Measurements from ENCODE around the gene ZNF319.

- TF ChIP-seq, protein P1, sequence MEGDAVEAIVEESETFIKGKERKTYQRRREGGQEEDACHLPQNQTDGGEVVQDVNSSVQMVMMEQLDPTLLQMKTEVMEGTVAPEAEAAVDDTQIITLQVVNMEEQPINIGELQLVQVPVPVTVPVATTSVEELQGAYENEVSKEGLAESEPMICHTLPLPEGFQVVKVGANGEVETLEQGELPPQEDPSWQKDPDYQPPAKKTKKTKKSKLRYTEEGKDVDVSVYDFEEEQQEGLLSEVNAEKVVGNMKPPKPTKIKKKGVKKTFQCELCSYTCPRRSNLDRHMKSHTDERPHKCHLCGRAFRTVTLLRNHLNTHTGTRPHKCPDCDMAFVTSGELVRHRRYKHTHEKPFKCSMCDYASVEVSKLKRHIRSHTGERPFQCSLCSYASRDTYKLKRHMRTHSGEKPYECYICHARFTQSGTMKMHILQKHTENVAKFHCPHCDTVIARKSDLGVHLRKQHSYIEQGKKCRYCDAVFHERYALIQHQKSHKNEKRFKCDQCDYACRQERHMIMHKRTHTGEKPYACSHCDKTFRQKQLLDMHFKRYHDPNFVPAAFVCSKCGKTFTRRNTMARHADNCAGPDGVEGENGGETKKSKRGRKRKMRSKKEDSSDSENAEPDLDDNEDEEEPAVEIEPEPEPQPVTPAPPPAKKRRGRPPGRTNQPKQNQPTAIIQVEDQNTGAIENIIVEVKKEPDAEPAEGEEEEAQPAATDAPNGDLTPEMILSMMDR (conservative IDR thresholded peaks at IDR 0.05; ENCODE audit: low read depth in 2 of 2): no peak
- TF ChIP-seq JUNB (IDR thresholded peaks at IDR 0.05; ENCODE audit: unreplicated experiment) (no peak), EZH2 (IDR thresholded peaks at IDR 0.05; ENCODE audit: low read depth, unreplicated experiment) (no peak), POLR2AphosphoS5 (IDR thresholded peaks at IDR 0.05; ENCODE audit: low read depth) (no peak), STAT1 (IDR thresholded peaks at IDR 0.05; ENCODE audit: unreplicated experiment) (no peak), CREB1 (CRISPR knock-in tag; IDR thresholded peaks at IDR 0.05; ENCODE audit: low read depth) (no peak), ZNF331 (CRISPR knock-in tag; IDR thresholded peaks at IDR 0.05; ENCODE audit: low read depth) (no peak)
- TF ChIP-seq, protein P2, sequence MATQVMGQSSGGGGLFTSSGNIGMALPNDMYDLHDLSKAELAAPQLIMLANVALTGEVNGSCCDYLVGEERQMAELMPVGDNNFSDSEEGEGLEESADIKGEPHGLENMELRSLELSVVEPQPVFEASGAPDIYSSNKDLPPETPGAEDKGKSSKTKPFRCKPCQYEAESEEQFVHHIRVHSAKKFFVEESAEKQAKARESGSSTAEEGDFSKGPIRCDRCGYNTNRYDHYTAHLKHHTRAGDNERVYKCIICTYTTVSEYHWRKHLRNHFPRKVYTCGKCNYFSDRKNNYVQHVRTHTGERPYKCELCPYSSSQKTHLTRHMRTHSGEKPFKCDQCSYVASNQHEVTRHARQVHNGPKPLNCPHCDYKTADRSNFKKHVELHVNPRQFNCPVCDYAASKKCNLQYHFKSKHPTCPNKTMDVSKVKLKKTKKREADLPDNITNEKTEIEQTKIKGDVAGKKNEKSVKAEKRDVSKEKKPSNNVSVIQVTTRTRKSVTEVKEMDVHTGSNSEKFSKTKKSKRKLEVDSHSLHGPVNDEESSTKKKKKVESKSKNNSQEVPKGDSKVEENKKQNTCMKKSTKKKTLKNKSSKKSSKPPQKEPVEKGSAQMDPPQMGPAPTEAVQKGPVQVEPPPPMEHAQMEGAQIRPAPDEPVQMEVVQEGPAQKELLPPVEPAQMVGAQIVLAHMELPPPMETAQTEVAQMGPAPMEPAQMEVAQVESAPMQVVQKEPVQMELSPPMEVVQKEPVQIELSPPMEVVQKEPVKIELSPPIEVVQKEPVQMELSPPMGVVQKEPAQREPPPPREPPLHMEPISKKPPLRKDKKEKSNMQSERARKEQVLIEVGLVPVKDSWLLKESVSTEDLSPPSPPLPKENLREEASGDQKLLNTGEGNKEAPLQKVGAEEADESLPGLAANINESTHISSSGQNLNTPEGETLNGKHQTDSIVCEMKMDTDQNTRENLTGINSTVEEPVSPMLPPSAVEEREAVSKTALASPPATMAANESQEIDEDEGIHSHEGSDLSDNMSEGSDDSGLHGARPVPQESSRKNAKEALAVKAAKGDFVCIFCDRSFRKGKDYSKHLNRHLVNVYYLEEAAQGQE (IDR thresholded peaks at IDR 0.05; ENCODE audit: unreplicated experiment): no peak
Measured at GRCh38 chr16:57947261-57947660, 53.2 kb downstream of the ZNF319 start.
